ENCODE measurements around the gene KMT2C.
"Not testable (repeated sequence)": the region's sequence is repeated elsewhere in the genome, so short reads cannot be mapped to it uniquely, and the experiment has no call there.

Gene KMT2C

GRCh38 chr7:152430854-152431253, 4.9 kb downstream of the KMT2C start:
- H3K27ac ChIP-seq = no peak overlapping the region
- TF ChIP-seq CTCF (conservative IDR thresholded peaks at IDR 0.05) (no peak), ZFX (IDR thresholded peaks at IDR 0.05) (no peak)

- H3K27ac ChIP-seq = not testable (repeated sequence)
Measured at GRCh38 chr7:152430118-152430517, 5.7 kb downstream of the KMT2C start.

- TF ChIP-seq ZFX (IDR thresholded peaks at IDR 0.05) (no peak), CTCF (conservative IDR thresholded peaks at IDR 0.05) (no peak)
- H3K27ac ChIP-seq = no peak overlapping the region
Measured at GRCh38 chr7:152424348-152425108, 11.3 kb downstream of the KMT2C start.

- TF ChIP-seq CTCF (conservative IDR thresholded peaks at IDR 0.05) (no peak), ZFX (IDR thresholded peaks at IDR 0.05) (no peak)
- H3K27ac ChIP-seq = no peak overlapping the region
Measured at GRCh38 chr7:152423991-152424347, 11.8 kb downstream of the KMT2C start.

GRCh38 chr7:152423171-152423570, 12.6 kb downstream of the KMT2C start:
- not testable (repeated sequence) for H3K27ac ChIP-seq

GRCh38 chr7:152420950-152421349, 14.9 kb downstream of the KMT2C start:
- not testable (repeated sequence) for H3K27ac ChIP-seq

- H3K27ac ChIP-seq = no peak overlapping the region
- no peak for TF ChIP-seq ZFX (IDR thresholded peaks at IDR 0.05)
- no peak for TF ChIP-seq CTCF (conservative IDR thresholded peaks at IDR 0.05)
Measured at GRCh38 chr7:152419473-152420429, 16.1 kb downstream of the KMT2C start.

- H3K27ac ChIP-seq = no peak overlapping the region
- TF ChIP-seq ZFX (IDR thresholded peaks at IDR 0.05) (no peak), CTCF (conservative IDR thresholded peaks at IDR 0.05) (no peak)
Measured at GRCh38 chr7:152414779-152415178, 21.0 kb downstream of the KMT2C start.

- no peak for TF ChIP-seq ZFX (IDR thresholded peaks at IDR 0.05)
- TF ChIP-seq CTCF (conservative IDR thresholded peaks at IDR 0.05) = no peak
- H3K27ac ChIP-seq = no peak overlapping the region
Measured at GRCh38 chr7:152411389-152411788, 24.4 kb downstream of the KMT2C start.
